ENCODE measurements around the gene SURF4.
A peak's percentile ranks its signal among the peaks of the same experiment; 100 is the strongest.

The SURF4 gene

DNA sequence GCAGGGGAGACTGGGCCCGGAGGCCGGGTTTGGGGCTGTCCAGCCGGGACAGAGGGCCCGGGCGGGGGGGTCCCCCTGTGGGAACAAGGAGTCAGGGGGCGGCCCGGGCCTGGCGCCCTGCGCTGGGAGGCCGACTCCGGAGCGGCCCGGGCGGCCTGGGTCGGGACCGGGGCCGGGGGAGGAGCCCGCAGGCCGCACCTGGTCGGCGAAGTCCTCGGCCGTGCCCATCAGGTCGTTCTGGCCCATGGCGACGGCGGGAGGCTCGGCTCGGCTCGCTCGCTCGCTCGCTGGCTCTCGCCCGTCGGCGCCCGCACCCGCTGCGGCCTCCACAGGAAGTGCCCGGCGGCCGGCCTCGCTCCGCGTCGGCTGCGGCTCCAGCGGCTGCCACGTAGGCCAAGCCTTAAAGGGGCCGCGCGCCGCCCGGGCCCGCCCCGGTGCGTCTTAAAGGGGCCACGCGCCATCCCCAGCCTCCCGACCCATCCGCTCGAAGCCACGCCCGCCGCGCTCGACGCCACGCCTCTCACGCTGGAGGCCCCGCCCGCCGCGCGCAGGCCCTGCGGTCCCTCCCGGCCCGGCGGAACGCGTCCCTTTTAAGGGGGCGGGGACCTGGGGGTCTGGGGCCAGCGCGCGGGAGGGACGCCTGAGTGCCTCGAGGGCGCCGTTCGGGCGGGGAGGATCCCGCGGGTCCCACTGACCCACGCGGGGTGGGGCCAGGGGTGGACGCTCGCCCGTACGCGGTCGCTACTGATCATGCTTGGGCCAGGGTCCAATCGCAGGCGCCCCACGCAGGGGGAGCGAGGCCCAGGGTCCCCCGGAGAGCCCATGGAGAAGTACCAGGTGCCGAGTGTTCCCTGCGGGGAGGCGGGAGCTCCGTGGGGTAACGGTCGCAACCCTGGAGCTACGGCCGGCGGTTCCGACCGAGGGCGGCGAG lies at the start of gene SURF4, which contains the start of gene STKLD1:
Gene SURF4, minus strand, starts transcription at position 337 of the 931 bp plus-strand sequence. Its CDS starts 91 bp downstream, at position 246.
Gene STKLD1, plus strand, starts transcription at position 643 of the 931 bp plus-strand sequence. Its CDS starts 108 bp downstream, at position 751.
- DNase-seq = peak; percentile 84 to 90 (median 88)

DNA sequence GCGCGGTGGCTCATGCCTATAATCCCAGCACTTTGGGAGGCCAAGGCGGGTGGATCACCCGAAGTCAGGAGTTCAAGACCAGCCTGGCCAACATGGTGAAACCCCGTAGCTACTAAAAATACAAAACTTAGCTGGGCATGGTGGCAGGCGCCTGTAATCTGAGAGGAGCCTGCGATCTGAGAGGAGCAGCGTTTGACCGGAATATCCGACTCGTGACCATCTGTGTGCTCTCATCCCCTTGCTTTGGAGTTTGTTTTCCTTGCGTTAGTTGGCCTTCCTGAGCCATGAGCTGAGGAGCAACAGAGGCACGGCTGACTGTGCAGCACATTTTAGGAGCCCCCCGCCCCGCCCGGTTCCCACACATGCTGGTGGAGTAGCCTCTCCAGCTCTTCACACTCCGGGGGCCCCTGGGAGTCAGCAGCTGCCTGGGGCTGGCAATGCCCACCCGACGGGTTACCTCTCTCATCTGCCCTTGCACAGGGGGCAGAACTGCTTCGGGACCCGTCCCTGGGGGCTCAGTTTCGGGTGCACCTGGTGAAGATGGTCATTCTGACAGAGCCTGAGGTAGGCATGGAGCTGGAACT lies 49.3 kb upstream of the SURF4 start:
- DNase-seq = no peak

DNA sequence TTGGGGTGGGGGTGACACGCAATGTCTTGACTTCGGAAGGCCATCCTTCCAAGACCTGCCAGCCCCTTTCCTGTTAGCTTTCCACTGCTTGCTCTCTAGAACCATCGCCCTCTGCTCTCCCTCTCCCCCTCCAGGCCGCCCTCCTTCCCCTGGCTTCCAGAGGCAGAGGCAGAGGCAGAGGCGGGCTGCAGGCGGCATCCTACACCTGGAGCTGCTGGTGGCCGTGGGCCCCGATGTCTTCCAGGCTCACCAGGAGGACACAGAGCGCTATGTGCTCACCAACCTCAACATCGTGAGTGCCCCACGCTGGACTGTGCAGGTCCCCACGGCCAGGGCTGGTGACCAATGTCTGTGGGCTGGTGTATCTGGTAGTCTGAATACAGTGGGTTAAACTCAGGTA lies 48.3 kb upstream of the SURF4 start:
- no peak for DNase-seq

DNA sequence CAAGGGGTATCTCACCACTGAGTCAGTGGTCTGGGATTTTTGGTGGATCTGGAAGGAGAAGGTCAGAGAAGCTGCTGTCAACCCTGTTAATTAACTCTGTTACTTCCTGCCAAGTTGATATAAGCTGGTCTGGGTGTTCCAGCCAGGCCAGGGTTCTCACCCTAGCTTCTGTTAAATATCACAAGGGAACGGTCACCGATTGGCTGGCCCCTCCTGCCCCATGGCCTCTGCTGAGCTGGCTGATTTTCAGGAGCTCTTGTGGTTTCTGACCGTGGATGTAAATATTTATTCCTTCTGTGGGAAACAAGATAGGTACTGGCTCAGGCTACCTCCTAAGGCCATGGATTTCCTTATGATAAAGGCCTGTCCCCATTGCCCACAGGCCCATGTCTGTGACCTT lies 47.4 kb upstream of the SURF4 start:
- DNase-seq = no peak

DNA sequence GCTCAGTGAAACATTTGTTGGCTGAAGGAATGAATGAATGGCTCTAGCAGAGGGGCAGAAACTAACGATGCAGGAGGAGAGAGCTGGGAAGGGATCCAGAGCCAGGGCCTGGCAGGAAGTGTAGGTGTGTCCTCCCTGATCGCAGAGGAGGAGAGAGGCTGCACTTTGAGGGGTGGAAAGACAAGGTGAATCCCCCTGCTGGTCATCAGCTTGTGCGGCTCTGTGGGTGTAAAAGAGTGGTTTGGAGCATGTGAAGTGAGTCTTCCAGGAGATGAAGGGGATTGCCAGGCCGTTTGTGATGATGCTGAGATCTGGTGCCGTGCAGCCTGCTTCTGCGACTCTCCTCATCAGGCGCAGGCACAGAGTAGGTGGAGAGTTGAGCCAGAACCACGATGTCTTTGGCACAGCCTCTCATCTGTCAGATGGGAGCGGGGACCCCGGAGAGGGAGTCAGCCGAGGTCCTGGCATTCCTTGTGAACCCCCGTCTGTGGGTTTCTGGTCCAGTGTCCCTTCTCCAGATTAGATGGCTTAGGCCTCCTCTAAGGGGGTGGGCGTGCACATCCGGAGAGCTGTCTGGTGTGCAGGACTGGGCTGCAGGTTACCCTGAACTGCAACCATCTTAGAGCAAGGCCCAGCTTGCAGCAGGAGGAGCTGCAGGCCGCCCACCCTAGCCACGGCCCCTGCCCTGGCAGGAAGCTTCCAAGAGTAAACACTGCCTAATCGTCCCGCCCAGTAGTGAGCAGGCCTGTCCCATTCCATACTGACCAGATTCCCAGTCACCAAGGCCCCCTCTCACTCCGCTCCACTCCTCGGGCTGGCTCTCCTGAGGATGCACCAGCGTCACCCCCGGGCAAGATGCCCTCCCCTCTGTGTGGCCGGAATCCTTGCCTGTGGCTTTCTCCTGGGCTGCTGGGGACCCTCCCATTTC lies 46.0 kb upstream of the SURF4 start, which contains the start of gene ADAMTS13:
Gene ADAMTS13, plus strand, starts transcription at position 753 of the 928 bp plus-strand sequence. Its CDS starts 77 bp downstream, at position 830.
- no peak for DNase-seq

DNA sequence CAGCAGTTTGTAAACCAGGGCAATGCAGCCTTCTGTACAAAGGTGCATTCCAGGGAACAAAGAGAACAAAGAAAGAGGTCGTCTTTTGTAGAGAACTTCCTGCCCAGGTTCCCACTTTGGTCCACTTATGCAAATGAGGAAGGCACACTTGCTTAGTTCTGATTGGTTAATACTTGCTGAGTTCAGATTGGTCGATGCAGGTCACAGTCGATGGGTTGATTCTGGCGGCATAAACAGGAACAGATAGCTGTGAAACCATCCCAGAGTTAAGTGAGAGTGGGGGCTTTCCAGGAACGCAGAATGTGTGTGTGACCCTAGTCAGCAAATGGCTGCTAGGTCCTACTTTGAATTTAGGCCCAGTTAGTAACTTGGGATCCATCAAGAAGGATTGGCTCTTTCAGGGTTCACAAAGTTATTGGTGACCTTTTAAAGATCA lies 44.5 kb upstream of the SURF4 start:
- DNase-seq = no peak

DNA sequence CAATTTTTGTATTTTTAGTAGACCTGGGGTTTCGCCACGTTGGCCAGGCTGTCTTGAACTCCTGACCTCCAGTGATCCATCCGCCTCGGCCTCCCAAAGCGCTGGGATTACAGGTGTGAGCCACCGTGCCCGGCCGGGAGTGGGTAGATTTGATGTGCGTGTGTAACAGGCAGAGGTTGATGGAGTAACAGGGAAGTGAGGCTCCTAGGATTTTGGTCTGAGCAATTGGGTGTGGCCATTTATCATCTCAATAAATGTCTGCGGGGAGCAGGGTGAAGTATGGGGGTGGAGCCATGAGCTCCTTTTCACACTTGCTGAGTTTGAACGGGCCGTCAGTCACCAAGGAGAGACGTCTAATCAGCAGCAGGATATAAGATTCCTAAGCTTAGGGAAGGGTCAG lies 43.1 kb upstream of the SURF4 start:
- no peak for DNase-seq

DNA sequence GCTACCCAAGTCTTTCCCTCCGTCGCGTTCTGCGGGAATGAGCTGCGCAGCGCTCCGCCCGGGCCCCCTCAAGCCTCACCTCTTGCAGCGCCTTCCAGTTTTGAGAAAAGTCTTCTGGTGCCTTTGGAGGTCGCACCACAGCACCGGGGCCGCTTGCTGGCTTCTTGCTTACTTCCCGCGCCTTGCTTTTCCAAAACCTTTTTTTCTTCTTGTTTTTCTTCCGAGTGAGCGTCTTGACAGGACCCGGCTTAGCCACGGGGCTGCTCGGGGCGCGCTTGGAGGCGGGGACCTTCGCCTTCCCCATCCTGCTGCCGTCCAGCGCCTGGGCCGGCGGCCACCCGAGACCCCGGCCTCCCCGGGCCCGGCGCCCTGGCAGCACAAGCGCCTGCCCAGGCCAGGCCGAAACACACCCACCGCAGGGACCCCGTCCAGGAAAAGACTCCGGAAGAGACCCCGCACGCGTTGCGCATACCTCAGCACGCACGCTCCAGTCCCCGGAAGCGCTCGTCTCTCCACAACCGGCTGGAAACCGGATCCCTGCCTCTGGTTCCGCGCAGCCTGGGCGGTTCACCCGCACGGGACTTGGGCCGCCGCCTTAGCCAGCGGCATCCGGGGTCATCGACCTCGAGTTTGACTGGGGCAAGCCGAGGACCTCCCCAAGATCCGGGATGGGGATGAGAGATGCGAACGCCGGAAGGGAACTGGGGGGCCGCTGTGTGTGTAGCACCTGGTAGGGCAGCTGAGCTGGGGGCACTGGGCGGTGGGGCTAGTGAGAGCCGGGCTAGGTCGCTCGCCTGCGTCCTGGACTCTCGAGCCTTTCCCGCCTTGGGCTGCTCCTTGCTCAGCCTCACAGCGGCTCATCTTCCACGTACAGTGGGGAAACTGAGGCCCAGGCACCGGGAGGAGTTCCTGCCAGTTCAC lies 41.9 kb upstream of the SURF4 start, which contains the start of gene REXO4:
Gene REXO4, minus strand, starts transcription at position 470 of the 921 bp plus-strand sequence. Its CDS starts 166 bp downstream, at position 304.
- DNase-seq = peak; percentile 66 to 76 (median 70)

DNA sequence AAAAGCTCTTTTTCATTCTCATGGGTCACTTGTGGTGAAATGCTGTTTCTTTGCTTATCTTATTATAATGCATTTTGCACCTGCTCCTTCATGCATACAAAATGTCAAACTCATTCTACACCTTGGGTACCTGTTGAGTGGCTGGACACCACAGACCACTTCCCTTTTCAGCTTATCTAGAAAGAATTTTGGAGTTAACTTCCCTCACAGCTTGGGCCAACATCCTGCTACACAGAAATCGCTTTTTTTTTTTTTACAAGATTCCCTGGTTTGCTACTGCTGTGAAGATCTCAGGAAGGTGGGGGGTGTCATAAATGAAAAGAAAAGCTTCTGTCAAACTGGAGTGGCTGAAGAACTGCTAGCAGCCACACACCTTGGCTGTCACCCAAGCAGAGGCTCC lies 39.3 kb upstream of the SURF4 start:
- DNase-seq = no peak

DNA sequence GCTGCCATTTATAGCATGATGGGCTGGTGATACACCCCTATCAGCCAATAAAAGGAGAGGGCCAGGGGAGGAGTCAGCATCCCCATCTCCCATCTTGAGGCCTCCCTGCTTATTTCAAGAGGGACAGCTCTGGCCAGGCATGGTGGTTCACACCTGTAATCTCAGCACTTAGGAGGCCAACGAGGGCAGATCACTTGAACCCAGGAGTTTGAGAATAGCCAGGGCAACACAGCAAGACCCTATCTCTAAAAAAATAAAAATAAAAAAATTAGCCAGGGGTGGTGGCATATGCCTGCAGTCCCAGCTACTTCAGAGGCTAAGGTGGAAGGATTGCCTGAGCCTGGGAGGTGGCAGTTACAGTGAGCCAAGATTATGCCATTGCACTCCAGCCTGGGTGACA lies 32.2 kb upstream of the SURF4 start:
- DNase-seq = no peak

DNA sequence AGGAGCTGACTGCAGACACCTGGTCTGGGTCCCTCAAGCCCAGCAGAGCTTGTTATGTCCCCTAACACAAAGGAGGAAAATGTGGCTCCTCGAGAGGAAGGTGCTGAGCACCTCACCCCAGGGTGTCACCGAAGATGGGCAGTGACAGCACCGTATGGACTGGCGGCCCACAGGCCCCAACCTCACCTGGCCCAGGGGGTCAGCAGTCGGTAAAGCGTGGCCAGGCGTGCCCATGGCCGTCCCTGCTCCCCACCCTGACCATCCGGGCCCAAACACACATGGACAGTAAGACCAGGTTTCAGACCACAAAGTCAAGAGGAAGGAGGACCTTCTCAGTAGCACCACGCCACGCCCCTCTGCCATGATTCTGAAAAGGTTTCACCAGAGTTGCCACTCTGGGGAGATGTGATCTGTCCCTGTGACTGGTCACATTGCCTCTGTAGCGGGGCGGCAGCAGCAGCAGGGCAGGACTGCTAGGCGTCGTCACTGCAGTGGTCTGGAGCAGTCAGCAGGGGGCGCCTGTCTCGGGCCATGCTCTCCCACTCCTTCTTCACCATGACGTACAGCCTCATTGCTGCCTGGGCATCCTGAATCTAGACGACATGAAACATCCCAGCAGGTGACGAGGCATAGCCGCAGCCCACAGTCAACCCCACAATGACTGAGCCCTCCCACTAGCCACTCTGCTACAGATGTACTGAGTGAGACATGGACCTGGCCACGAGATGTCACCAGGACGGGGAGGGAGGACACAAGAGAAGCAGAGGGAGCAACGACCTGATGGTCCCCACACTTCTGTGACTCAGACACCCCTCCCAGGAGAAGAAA lies 30.8 kb upstream of the SURF4 start:
- peak; percentile 47 to 67 (median 56) for DNase-seq

DNA sequence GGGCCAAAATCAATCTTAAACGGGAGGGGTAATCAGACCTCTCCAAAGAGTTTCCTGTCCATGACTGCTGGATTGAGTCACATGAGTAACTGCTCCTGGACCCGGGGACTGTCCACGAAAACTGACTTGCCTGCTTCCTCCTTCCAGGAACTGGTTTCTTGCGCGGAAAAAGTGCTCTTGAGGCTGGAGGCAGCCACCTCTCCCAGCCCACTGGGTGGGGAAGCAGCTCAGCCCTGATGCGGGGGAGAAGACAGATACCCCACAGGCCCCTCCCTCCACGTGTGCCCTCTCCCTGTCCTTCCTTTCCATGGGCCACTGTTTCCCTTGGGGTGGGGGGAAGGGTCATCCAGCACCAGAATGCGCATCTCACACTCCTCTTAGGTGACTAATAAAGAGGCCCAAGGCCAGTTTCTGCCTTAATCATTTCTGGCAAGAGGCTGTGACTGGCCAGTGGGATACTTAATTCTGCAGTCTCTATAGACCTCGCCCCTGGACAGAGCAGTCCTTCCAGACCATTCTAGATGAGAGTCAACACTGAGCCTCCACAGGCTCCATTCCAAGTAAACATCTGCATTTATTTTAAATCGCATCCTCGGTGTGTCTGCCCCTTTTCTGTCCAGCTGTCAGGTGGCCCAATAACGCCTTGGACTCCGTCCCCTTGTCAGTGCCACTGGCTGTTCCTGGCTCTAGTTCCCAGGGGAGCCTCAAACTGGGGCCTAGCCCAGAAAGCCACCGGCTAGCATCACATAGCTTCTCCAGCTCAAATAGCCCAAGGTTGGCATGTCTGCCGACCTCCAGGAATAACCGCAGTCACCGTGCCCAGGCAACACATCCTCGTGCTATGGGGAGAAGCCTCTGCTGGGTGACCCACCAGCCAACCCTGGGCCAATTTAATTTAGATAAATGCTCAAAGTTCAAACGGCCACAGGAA lies 29.9 kb upstream of the SURF4 start:
- no peak for DNase-seq

DNA sequence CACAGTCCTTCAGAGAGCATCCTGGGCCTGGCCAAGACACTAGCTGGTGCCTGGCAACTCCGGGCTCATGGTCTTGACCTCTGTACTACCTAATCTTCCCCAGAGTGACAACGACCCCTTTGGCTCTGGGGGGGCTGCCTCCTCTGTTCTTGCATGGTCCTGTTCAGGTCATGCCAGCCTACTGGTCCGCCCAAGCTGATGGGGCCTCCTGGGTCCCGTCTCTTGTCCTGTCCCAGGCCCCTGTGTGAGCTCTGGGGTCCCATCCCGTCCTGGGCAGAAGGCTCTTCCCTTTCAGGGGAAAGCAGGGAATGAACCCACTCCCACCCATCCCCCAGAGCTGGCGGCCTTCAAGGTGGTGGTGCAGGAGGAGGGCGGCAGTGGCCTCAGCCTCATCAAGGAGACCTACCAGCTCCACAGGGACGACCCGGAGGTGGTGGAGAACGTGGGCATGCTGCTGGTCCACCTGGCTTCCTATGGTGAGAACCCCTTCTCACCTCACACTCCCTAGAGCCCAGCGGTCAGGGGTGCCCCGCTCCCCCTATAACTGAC lies 28.7 kb upstream of the SURF4 start:
- no peak for DNase-seq

DNA sequence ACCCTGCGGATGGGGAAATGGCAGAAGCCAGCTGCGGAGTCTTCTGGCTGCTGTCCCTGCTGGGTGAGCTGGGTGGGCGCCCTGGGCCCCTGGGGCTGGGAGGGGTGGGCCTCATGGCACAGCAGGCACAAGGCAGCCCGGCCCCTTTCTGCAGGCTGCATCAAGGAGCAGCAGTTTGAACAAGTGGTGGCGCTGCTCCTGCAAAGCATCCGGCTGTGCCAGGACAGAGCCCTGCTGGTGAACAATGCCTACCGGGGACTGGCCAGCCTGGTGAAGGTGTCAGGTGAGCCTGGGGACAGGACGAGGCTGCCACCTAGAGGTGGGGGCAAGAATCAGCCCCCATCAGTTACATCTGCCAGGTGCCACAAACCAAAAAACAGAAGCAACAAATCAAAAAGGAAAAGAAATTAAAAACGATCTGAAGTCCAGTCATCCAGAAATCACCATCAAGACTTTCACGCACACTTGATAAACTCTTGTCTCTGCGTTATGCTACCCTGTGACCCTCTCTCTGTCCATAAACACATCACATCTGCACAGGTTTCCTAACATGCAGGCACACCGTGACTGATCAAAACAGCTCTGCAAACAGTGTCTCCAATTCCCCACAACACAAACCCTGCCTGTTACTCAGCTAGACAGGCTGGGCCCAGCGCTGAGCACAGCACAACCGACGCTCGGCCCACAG lies 28.1 kb upstream of the SURF4 start:
- DNase-seq = peak; percentile 9 to 53 (median 40)

DNA sequence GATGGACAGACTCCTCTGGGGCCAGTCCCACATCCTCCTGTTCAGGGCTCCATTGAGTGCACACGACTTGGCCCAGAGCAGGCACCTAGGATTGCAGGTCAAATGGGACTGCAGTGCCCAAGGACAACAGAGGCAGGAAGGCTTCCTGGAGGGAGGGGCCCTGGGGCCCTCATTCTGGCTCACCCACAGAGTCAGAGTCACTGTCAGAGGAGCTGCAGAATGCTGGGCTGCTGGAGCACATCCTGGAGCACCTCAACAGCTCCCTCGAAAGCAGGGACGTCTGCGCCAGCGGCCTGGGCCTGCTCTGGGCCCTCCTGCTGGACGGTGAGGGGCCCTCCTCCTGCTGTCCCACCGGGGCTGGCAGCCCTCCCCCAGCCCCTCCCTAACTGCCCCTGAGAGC lies 26.8 kb upstream of the SURF4 start:
- DNase-seq = no peak

DNA sequence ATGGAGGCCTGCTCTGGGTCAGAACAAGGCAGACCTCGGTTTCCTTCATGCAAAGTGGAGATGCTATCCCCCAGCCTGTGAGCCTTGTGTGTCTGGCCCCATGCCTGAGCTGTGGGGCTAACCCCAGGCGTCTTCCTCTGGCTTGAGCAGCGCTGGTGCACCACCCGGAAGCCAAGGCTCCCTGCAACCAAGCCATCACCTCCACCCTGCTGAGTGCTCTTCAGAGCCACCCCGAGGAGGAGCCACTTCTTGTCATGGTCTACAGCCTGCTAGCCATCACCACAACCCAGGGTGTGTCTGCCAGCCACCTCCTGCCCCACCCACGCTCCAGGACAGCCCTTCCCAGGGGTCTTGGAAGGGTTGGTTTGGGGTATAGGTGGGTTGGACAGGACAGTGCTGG lies 25.7 kb upstream of the SURF4 start:
- DNase-seq = no peak

DNA sequence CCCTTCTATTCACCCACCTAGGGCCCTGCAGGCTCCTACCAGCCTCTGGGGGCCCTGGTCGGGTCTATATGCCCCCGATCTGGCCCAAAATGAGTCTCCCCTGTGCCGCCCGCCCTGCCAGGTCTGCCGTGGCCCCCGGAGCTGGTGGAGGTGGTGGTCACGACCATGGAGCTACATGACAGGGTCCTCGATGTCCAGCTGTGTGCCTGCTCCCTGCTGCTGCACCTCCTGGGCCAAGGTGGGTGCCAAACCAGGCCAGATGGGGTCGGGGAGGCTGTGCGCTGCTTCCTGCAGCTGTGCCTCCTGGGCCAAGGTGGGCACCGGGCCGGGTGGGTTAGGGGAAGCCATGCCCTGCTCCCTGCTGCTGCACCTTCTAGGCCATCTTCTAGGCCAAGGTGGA lies 24.4 kb upstream of the SURF4 start:
- DNase-seq = no peak

DNA sequence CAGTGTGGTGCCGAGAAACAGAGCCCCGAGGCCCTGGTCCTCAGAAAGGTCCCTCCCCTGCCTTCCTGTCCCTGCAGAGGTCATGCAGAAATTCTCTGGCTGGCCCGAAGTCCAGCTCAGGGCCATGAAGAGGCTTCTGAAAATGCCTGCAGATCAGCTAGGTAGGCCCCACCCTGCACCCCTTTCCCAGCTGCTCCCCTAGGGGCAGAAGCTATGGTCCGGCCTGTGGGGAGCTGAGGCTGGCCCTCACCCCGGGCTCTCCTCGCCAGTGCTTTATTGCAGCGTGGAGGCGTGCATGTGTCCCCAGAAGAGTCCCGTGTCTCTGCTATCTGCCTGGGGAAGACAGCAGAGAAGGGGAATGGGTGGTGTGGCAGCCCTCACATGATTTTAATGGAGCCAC lies 22.0 kb upstream of the SURF4 start:
- DNase-seq = no peak

DNA sequence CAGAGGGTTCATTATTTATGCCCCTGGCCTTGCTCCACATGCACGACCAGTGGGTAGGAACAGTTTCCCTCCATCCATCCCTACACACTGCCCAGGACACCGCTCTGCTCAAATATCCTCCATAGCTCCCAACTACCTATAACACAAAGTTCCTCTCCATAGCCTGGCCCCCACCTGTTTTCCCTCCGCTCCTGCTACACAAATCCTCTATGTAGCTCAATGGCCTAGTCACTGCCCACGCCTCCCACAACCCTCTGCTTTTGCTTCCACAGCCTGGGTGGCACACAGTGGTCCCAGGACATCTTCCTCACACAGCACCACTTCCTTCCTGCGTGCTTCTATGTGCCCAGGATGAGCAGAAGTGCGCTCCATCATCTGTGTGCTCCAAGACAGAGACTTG lies 21.5 kb upstream of the SURF4 start:
- DNase-seq = no peak
